Activated gamma-delta T cell treated with Interleukin-2 at 50 U/mL for 16 hours (primary cell): ENCODE data around the gene CYP26C1.

Experiments
- DNase-seq: peaks from one replicate; pipeline ENCODE4 v3.0.0-alpha.2; 2020

CYP26C1 gene

GRCh38 chr10:93059975-93060886 is at the start of gene CYP26C1:
Gene CYP26C1, plus strand, starts transcription at chr10:93060798. Its CDS starts 466 bp downstream, at chr10:93061264.
- DNase-seq = no peak

- no peak for DNase-seq
Measured at GRCh38 chr10:93015722-93016121, 44.9 kb upstream of the CYP26C1 start.

GRCh38 chr10:93023013-93023650 is 37.5 kb upstream of the CYP26C1 start:
- DNase-seq = no peak

- no peak for DNase-seq
Measured at GRCh38 chr10:93026072-93026471, 34.5 kb upstream of the CYP26C1 start.

GRCh38 chr10:93027508-93027907 is 33.1 kb upstream of the CYP26C1 start:
- DNase-seq = no peak

- DNase-seq = no peak
Measured at GRCh38 chr10:93028883-93029282, 31.7 kb upstream of the CYP26C1 start.

- no peak for DNase-seq
Measured at GRCh38 chr10:93030409-93030808, 30.2 kb upstream of the CYP26C1 start.

- DNase-seq = no peak
Measured at GRCh38 chr10:93032105-93032808, 28.3 kb upstream of the CYP26C1 start.

- no peak for DNase-seq
Measured at GRCh38 chr10:93032809-93033137, 27.8 kb upstream of the CYP26C1 start.

- DNase-seq = no peak
Measured at GRCh38 chr10:93034426-93034825, 26.2 kb upstream of the CYP26C1 start.

GRCh38 chr10:93039110-93039509 is 21.5 kb upstream of the CYP26C1 start:
- DNase-seq = no peak

- no peak for DNase-seq
Measured at GRCh38 chr10:93039721-93040120, 20.9 kb upstream of the CYP26C1 start.

GRCh38 chr10:93054486-93054885 is 6.1 kb upstream of the CYP26C1 start:
- DNase-seq = no peak

- no peak for DNase-seq
Measured at GRCh38 chr10:93058139-93058538, 2.5 kb upstream of the CYP26C1 start.

GRCh38 chr10:93060887-93061593 is 442 bp downstream of the CYP26C1 start:
- no peak for DNase-seq

- DNase-seq = no peak
Measured at GRCh38 chr10:93061594-93062513, 1.3 kb downstream of the CYP26C1 start.

- DNase-seq = no peak
Measured at GRCh38 chr10:93062514-93063143, 2.0 kb downstream of the CYP26C1 start.

- no peak for DNase-seq
Measured at GRCh38 chr10:93063144-93063976, 2.8 kb downstream of the CYP26C1 start.

GRCh38 chr10:93063977-93064660 is 3.5 kb downstream of the CYP26C1 start:
- DNase-seq = no peak
